Endothelial cell of hepatic sinusoid (primary cell): ENCODE results near the gene HDAC8.

Experiments used
- in situ Hi-C: cut with HindIII; loops from 2 replicates; pipeline ENCODE4 v1.10.0; 2017; ENCODE audit warnings: low sequenced_read_pairs

The HDAC8 gene

GRCh38 chrX:72382202-72382595, 190.4 kb downstream of the HDAC8 start:
- in situ Hi-C loops, result no loop called here

GRCh38 chrX:72381439-72382201, 191.0 kb downstream of the HDAC8 start:
- in situ Hi-C loops, result no loop called here

- in situ Hi-C loops, result no loop called here
These were observed 196.5 kb downstream of the HDAC8 start for GRCh38 chrX:72376124-72376523.

GRCh38 chrX:72373136-72373535, 199.5 kb downstream of the HDAC8 start:
- in situ Hi-C loops, result no loop called here

GRCh38 chrX:72372735-72373134, 199.9 kb downstream of the HDAC8 start:
- in situ Hi-C loops, result no loop called here

- in situ Hi-C loops, result no loop called here
These were observed 201.2 kb downstream of the HDAC8 start for GRCh38 chrX:72371405-72371804.

- in situ Hi-C loops, result no loop called here
These were observed 203.8 kb downstream of the HDAC8 start for GRCh38 chrX:72368796-72369195.

- in situ Hi-C loops, result no loop called here
These were observed 205.1 kb downstream of the HDAC8 start for GRCh38 chrX:72367516-72367915.

- in situ Hi-C loops, result no loop called here
These were observed 205.8 kb downstream of the HDAC8 start for GRCh38 chrX:72366701-72367454.

GRCh38 chrX:72366178-72366577, 206.5 kb downstream of the HDAC8 start:
- in situ Hi-C loops, result no loop called here

- in situ Hi-C loops, result no loop called here
These were observed 207.5 kb downstream of the HDAC8 start for GRCh38 chrX:72365126-72365525.

- in situ Hi-C loops, result no loop called here
These were observed 212.3 kb downstream of the HDAC8 start for GRCh38 chrX:72360326-72360725.

- in situ Hi-C loops, result no loop called here
These were observed 214.3 kb downstream of the HDAC8 start for GRCh38 chrX:72358313-72358712.

- in situ Hi-C loops, result no loop called here
These were observed 219.9 kb downstream of the HDAC8 start for GRCh38 chrX:72352786-72353185.

GRCh38 chrX:72351606-72352334, 220.9 kb downstream of the HDAC8 start:
- in situ Hi-C loops, result no loop called here

- in situ Hi-C loops, result loop anchor here (5.0 to 10.0 kb wide), 2 partner anchors 52 to 56 kb away; no protein-coding TSS in a partner anchor
These were observed 223.5 kb downstream of the HDAC8 start for GRCh38 chrX:72349190-72349589.

GRCh38 chrX:72348247-72348979, 224.2 kb downstream of the HDAC8 start:
- in situ Hi-C loops, result loop anchor here (5.0 to 10.0 kb wide), 2 partner anchors 51 to 56 kb away; no protein-coding TSS in a partner anchor

- in situ Hi-C loops, result loop anchor here (5.0 to 10.0 kb wide), 2 partner anchors 50 to 57 kb away; no protein-coding TSS in a partner anchor
These were observed 225.3 kb downstream of the HDAC8 start for GRCh38 chrX:72347366-72347765.

- in situ Hi-C loops, result loop anchor here (5.0 to 10.0 kb wide), 2 partner anchors 49 to 58 kb away; no protein-coding TSS in a partner anchor
These were observed 226.2 kb downstream of the HDAC8 start for GRCh38 chrX:72346302-72346949.

GRCh38 chrX:72340626-72341025, 232.0 kb downstream of the HDAC8 start:
- in situ Hi-C loops, result loop anchor here (10.0 kb wide), 1 partner anchor 64 kb away; no protein-coding TSS in a partner anchor
